CD1c-positive myeloid dendritic cell (primary cell): ENCODE results near the gene ADGB.
"Not testable (repeated sequence)": the region's sequence is repeated elsewhere in the genome, so short reads cannot be mapped to it uniquely, and the experiment has no call there.

Source experiments
- DNase-seq: peaks from one replicate; pipeline ENCODE4 v3.0.0-alpha.2; 2016; ENCODE audit errors: extremely low spot score

ADGB gene

GRCh38 chr6:146598772-146599405 lies at the start of gene ADGB:
TSS of gene ADGB (plus strand) at chr6:146598972. CDS start at chr6:146599041, 69 bp downstream.
- DNase-seq = peak; percentile 79

GRCh38 chr6:146550911-146551310 lies 47.9 kb upstream of the ADGB start:
- DNase-seq = no peak

GRCh38 chr6:146551545-146551944 lies 47.2 kb upstream of the ADGB start:
- no peak for DNase-seq

GRCh38 chr6:146553377-146554135 lies 45.2 kb upstream of the ADGB start:
- DNase-seq = no peak

- DNase-seq = peak; percentile 22
These were observed 38.2 kb upstream of the ADGB start for GRCh38 chr6:146560607-146561006.

- not testable (repeated sequence) for DNase-seq
These were observed 32.1 kb upstream of the ADGB start for GRCh38 chr6:146566661-146567060.

GRCh38 chr6:146568619-146569018 lies 30.2 kb upstream of the ADGB start:
- not testable (repeated sequence) for DNase-seq

- no peak for DNase-seq
These were observed 24.6 kb upstream of the ADGB start for GRCh38 chr6:146574211-146574610.

- no peak for DNase-seq
These were observed 20.7 kb upstream of the ADGB start for GRCh38 chr6:146578054-146578453.

GRCh38 chr6:146581968-146582367 lies 16.8 kb upstream of the ADGB start:
- no peak for DNase-seq

GRCh38 chr6:146582857-146583256 lies 15.9 kb upstream of the ADGB start:
- DNase-seq = peak; percentile 81

- DNase-seq = no peak
These were observed 14.8 kb upstream of the ADGB start for GRCh38 chr6:146583966-146584365.

- peak; percentile 40 for DNase-seq
These were observed 11.3 kb upstream of the ADGB start for GRCh38 chr6:146587459-146587858.

- DNase-seq = peak; percentile 66
These were observed 8.3 kb upstream of the ADGB start for GRCh38 chr6:146590492-146590891.

GRCh38 chr6:146592451-146592850 lies 6.3 kb upstream of the ADGB start:
- no peak for DNase-seq

GRCh38 chr6:146593986-146594385 lies 4.8 kb upstream of the ADGB start:
- peak; percentile 49 for DNase-seq

GRCh38 chr6:146594495-146594894 lies 4.3 kb upstream of the ADGB start:
- DNase-seq = peak; percentile 83

GRCh38 chr6:146595972-146596731 lies 2.6 kb upstream of the ADGB start:
- peak; percentile 90 for DNase-seq

GRCh38 chr6:146601352-146601751 lies 2.6 kb downstream of the ADGB start:
- no peak for DNase-seq

- no peak for DNase-seq
These were observed 3.8 kb downstream of the ADGB start for GRCh38 chr6:146602526-146602925.

- no peak for DNase-seq
These were observed 15.2 kb downstream of the ADGB start for GRCh38 chr6:146613947-146614346.

- DNase-seq = peak; percentile 13
These were observed 21.9 kb downstream of the ADGB start for GRCh38 chr6:146620655-146621054.

GRCh38 chr6:146628350-146628749 lies 29.6 kb downstream of the ADGB start:
- no peak for DNase-seq
